Glomerular visceral epithelial cell (primary cell): ENCODE results near the gene MED13L.

ENCODE experiments used
- DNase-seq: peaks from one replicate; pipeline ENCODE4 v3.0.0-alpha.2; 2016; ENCODE audit errors: extremely low spot score

Gene MED13L

GRCh38 chr12:116277467-116278278 is at the start of gene MED13L:
Gene MED13L (minus strand): TSS chr12:116277693. CDS start chr12:116277131, 562 bp downstream.
- peak; percentile 93 for DNase-seq

- no peak for DNase-seq
Measured at GRCh38 chr12:116325336-116325664, 47.8 kb upstream of the MED13L start.

- no peak for DNase-seq
Measured at GRCh38 chr12:116324654-116325335, 47.3 kb upstream of the MED13L start.

GRCh38 chr12:116323406-116324386 is 46.2 kb upstream of the MED13L start:
- DNase-seq: no peak

GRCh38 chr12:116321913-116322312 is 44.4 kb upstream of the MED13L start:
- no peak for DNase-seq

GRCh38 chr12:116320791-116321217 is 43.3 kb upstream of the MED13L start:
- DNase-seq: no peak

GRCh38 chr12:116319898-116320621 is 42.6 kb upstream of the MED13L start:
- no peak for DNase-seq

GRCh38 chr12:116319233-116319897 is 41.9 kb upstream of the MED13L start:
- DNase-seq: no peak

GRCh38 chr12:116318576-116319232 is 41.2 kb upstream of the MED13L start:
- DNase-seq: no peak

- DNase-seq: no peak
Measured at GRCh38 chr12:116317986-116318575, 40.6 kb upstream of the MED13L start.

GRCh38 chr12:116317139-116317538 is 39.6 kb upstream of the MED13L start:
- no peak for DNase-seq

GRCh38 chr12:116314477-116314876 is 37.0 kb upstream of the MED13L start:
- DNase-seq: no peak

- no peak for DNase-seq
Measured at GRCh38 chr12:116313194-116313927, 35.9 kb upstream of the MED13L start.

GRCh38 chr12:116310082-116310481 is 32.6 kb upstream of the MED13L start:
- DNase-seq: no peak

GRCh38 chr12:116309343-116309742 is 31.9 kb upstream of the MED13L start:
- no peak for DNase-seq

- DNase-seq: no peak
Measured at GRCh38 chr12:116308647-116309046, 31.2 kb upstream of the MED13L start.

- no peak for DNase-seq
Measured at GRCh38 chr12:116306968-116307367, 29.5 kb upstream of the MED13L start.

- no peak for DNase-seq
Measured at GRCh38 chr12:116306506-116306905, 29.0 kb upstream of the MED13L start.

GRCh38 chr12:116304621-116305020 is 27.1 kb upstream of the MED13L start:
- no peak for DNase-seq
